GM18873 (cell line): ENCODE data around the gene KRTAP4-1.
"Not testable (repeated sequence)": the region's sequence is repeated elsewhere in the genome, so short reads cannot be mapped to it uniquely, and the experiment has no call there.

ENCODE experiments used
- ATAC-seq: cut with Tn5 transposase; IDR thresholded peaks from one replicate; pipeline ENCODE4 v1.9.1; 2021; ENCODE audit warnings: mild to moderate bottlenecking, moderate library complexity, moderate number of reproducible peaks; ENCODE audit not compliant: unreplicated experiment, low FRiP score

KRTAP4-1 gene

GRCh38 chr17:41184480-41184961 lies at the start of gene KRTAP4-1:
KRTAP4-1 (minus strand) TSS chr17:41184911; CDS start chr17:41184854, 57 bp downstream.
- no peak for ATAC-seq

DNA sequence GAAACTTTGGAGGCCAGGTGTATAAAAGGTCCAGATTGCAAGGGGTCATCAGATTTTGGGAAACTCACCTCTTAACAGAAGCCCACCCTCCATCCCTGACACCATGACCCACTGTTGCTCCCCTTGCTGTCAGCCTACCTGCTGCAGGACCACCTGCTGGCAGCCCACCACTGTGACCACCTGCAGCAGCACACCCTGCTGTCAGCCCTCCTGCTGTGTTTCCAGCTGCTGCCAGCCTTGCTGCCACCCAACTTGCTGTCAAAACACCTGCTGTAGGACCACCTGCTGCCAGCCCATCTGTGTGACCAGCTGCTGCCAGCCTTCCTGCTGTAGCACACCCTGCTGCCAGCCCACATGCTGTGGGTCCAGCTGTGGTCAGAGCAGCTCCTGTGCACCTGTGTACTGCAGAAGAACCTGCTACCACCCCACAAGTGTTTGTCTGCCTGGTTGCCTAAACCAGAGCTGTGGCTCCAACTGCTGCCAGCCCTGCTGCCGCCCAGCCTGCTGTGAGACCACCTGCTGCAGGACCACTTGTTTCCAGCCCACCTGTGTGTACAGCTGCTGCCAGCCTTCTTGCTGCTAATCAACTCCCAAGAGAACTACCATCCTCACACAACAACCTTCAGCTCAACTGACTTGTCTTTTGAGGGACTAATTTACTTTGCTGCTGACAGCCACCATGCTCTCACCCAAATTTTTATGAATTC lies 47.8 kb upstream of the KRTAP4-1 start, which contains the start of gene KRTAP9-3:
Gene KRTAP9-3 (plus strand): TSS at position 51 of the 707 bp plus-strand sequence. CDS start 53 bp downstream, at position 104.
- not testable (repeated sequence) for ATAC-seq

- no peak for ATAC-seq
Measured at GRCh38 chr17:41231731-41232130, 47.0 kb upstream of the KRTAP4-1 start.

DNA sequence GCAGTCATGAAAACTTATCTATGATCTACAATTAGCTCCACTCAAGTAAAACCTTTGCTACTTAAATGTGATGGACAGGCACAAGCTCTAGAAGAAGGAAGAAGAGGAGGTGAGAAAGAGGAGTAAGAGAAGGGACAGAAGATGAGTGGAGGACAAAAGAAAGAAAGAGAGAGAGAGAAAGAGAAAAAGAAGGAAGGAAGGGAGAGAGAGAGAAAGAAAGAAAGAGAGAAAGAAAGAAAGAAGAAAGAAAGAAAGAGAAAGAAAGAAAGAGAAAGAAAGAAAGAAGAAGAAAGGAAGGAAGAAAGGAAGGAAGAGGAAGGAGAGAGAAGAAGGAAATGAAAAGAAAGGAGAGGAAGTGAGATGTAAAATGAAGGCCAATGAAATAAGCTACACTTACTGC lies 45.4 kb upstream of the KRTAP4-1 start:
- ATAC-seq, result no peak

DNA sequence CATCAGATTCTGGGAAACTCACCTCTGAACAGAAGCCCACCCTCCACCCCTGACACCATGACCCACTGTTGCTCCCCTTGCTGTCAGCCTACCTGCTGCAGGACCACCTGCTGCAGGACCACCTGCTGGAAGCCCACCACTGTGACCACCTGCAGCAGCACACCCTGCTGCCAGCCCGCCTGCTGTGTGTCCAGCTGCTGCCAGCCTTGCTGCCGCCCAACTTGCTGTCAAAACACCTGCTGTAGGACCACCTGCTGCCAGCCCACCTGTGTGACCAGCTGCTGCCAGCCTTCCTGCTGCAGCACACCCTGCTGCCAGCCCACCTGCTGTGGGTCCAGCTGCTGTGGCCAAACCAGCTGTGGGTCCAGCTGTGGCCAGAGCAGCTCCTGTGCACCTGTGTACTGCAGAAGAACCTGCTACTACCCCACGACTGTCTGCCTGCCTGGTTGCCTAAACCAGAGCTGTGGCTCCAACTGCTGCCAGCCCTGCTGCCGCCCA lies 41.9 kb upstream of the KRTAP4-1 start, which contains the start of gene KRTAP9-2:
Gene KRTAP9-2 (plus strand): TSS at position 51 of the 498 bp plus-strand sequence. CDS start 7 bp downstream, at position 58.
- not testable (repeated sequence) for ATAC-seq

DNA sequence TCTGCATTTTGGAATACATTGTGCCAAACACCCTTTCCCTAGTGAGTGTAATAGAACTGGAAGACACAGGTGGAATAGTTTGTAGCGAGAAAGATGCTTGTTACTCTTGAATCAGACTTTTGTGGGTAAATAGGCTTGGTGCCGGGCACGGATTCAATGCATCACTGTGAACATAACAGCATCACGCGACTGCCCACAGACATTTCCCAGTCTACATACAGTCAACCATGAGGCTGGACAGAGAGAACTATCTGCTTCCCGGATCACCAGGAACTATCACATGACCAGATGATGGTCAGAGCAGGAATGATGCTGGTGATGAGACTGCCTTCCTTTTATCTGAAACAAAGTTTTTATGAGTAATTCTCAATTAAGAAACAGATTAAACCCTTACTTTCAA lies 41.3 kb upstream of the KRTAP4-1 start:
- no peak for ATAC-seq

- no peak for ATAC-seq
Measured at GRCh38 chr17:41223821-41224220, 39.1 kb upstream of the KRTAP4-1 start.

- no peak for ATAC-seq
Measured at GRCh38 chr17:41215681-41216080, 31.0 kb upstream of the KRTAP4-1 start.

DNA sequence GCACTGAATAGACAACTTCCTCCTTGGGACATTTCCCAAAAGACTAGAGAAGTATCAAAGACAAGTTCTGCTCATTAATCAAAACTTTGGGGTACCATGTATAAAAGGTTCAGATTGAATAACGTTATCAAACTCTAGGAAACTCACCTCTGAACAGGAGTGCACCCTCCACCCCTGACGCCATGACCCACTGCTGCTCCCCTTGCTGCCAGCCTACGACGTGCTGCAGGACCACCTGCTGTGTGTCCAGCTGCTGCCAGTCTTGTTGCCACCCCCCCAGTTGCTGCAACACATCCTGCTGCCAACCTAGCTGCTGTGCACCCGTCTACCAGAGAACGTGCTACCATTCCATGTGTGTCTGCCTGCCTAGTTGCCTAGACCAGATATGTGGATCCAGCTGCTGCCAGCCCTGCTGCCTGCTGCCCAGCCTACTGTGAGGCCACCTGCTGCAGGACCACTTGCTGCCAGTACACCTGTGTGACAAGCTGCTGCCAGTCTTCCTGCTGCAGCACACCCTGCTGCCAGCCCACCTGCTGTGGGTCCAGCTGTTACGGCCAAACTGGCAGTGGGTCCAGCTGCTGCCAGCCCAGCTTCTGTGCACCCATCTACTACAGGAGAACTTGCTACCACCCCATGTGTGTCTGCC lies 27.9 kb upstream of the KRTAP4-1 start:
- no peak for ATAC-seq

DNA sequence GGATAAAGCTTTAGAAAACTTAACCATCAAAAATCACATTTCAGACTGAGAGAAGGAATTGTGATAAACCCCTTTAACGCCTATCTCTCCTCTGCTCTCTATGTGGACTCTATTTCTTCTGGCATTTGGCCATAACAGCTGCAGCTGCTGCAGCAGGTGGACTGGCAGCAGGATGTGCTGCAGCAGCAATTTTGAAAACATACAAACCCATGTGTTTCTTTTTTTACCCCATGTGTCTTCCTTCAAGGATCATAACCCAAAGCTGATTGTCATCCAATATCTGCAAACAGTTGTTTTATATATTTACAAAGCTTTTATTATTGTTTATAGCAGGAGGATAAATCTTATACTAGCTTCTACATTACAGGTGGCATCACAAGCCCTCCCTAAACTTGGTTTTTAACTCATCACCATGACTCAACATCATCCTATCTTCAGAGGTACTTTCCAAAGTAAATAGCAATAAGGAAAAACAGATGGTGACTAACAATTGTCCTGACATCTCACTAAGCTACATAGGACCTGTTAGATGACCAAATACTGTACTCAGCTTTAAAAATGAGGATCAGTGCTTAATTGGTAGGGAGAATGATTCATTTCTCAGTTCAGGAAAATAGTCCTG lies 27.2 kb upstream of the KRTAP4-1 start:
- ATAC-seq, result no peak

- ATAC-seq, result no peak
Measured at GRCh38 chr17:41199421-41200078, 14.8 kb upstream of the KRTAP4-1 start.

DNA sequence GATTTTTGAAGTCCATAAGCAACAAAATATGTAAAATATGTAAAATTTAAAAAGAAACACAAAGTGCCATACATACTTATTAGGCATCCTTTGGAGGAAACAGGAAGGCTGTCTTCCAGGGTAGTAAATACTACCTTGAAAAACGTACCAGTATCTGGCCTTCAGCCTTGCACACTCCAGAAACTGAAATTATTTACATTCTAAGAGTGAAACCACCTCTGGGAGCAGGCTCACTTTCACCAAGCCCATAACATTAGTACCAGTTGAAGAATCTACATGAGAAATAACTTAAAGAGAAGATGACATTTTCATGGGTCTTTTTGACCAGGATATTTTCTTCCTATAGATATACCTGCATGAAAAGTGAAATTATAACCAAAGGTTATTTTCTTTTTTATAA lies 11.4 kb upstream of the KRTAP4-1 start:
- no peak for ATAC-seq

DNA sequence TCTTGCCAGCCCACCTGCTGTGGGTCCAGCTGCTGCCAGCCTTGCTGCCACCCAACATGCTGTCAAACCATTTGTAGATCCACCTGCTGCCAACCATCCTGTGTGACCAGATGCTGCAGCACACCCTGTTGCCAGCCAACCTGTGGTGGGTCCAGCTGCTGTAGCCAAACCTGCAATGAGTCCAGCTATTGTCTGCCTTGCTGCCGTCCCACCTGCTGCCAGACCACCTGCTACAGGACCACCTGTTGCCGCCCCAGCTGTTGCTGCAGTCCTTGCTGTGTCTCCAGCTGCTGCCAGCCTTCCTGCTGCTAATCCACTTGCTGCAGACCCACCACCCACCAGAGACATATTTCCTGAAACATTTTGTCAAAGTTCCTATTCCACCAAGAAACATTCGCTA lies 5.6 kb upstream of the KRTAP4-1 start:
- ATAC-seq, result no peak

GRCh38 chr17:41189837-41190318 lies 5.2 kb upstream of the KRTAP4-1 start, which contains the start of gene KRTAP9-1:
KRTAP9-1 (plus strand) TSS chr17:41189887; CDS start chr17:41189887, 0 bp downstream.
- not testable (repeated sequence) for ATAC-seq

GRCh38 chr17:41186872-41187271 lies 2.2 kb upstream of the KRTAP4-1 start:
- ATAC-seq, result no peak

- ATAC-seq, result no peak
Measured at GRCh38 chr17:41185001-41185400, 290 bp upstream of the KRTAP4-1 start.

GRCh38 chr17:41178843-41179616 lies 5.7 kb downstream of the KRTAP4-1 start:
- no peak for ATAC-seq

- no peak for ATAC-seq
Measured at GRCh38 chr17:41178341-41178740, 6.4 kb downstream of the KRTAP4-1 start.

- no peak for ATAC-seq
Measured at GRCh38 chr17:41177727-41178271, 6.9 kb downstream of the KRTAP4-1 start, which contains the start of gene KRTAP4-2. KRTAP4-2 (minus strand) TSS chr17:41178221; CDS start chr17:41178164, 57 bp downstream.
